HL-60 (cell line): ENCODE measurements around the gene CENPA.

Source experiments
- TF ChIP-seq, protein P1 (sequence below): IDR thresholded peaks from one replicate; pipeline ENCODE4 v1.5.1; 2011; ENCODE audit warnings: low read length, control low read depth, inconsistent platforms; ENCODE audit not compliant: insufficient read depth
- TF ChIP-seq, protein P2 (sequence below): IDR thresholded peaks from 2 replicates; pipeline ENCODE4 v1.6.1; 2012; ENCODE audit warnings: low read depth; ENCODE audit not compliant: insufficient replicate concordance

DNA sequence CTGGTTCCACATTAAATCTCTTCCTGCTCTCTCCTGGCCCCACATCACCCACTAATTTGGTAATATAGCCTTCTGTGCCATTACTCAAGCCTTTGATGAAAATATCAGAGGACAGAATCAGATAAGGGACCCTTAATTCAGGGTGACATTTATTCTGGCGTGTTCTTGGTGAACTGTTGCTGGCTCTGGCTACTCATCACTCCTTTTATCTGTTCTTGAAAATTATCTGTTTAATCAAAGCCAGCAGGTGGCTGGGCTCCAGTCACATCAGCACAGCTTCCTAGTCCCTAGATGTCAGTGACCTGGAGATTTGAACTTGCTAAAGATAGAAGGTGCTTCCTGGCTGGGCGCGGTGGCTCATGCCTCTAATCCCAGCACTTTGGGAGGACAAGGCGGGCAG, 48.6 kb upstream of the CENPA start:
- TF ChIP-seq, protein P1, sequence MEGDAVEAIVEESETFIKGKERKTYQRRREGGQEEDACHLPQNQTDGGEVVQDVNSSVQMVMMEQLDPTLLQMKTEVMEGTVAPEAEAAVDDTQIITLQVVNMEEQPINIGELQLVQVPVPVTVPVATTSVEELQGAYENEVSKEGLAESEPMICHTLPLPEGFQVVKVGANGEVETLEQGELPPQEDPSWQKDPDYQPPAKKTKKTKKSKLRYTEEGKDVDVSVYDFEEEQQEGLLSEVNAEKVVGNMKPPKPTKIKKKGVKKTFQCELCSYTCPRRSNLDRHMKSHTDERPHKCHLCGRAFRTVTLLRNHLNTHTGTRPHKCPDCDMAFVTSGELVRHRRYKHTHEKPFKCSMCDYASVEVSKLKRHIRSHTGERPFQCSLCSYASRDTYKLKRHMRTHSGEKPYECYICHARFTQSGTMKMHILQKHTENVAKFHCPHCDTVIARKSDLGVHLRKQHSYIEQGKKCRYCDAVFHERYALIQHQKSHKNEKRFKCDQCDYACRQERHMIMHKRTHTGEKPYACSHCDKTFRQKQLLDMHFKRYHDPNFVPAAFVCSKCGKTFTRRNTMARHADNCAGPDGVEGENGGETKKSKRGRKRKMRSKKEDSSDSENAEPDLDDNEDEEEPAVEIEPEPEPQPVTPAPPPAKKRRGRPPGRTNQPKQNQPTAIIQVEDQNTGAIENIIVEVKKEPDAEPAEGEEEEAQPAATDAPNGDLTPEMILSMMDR: no peak
- TF ChIP-seq, protein P2, sequence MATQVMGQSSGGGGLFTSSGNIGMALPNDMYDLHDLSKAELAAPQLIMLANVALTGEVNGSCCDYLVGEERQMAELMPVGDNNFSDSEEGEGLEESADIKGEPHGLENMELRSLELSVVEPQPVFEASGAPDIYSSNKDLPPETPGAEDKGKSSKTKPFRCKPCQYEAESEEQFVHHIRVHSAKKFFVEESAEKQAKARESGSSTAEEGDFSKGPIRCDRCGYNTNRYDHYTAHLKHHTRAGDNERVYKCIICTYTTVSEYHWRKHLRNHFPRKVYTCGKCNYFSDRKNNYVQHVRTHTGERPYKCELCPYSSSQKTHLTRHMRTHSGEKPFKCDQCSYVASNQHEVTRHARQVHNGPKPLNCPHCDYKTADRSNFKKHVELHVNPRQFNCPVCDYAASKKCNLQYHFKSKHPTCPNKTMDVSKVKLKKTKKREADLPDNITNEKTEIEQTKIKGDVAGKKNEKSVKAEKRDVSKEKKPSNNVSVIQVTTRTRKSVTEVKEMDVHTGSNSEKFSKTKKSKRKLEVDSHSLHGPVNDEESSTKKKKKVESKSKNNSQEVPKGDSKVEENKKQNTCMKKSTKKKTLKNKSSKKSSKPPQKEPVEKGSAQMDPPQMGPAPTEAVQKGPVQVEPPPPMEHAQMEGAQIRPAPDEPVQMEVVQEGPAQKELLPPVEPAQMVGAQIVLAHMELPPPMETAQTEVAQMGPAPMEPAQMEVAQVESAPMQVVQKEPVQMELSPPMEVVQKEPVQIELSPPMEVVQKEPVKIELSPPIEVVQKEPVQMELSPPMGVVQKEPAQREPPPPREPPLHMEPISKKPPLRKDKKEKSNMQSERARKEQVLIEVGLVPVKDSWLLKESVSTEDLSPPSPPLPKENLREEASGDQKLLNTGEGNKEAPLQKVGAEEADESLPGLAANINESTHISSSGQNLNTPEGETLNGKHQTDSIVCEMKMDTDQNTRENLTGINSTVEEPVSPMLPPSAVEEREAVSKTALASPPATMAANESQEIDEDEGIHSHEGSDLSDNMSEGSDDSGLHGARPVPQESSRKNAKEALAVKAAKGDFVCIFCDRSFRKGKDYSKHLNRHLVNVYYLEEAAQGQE: no peak
